ENCODE data around the gene MYG1.
"Not testable (repeated sequence)": the region's sequence is repeated elsewhere in the genome, so short reads cannot be mapped to it uniquely, and the experiment has no call there.

Gene MYG1

GRCh38 chr12:53287741-53288216 lies 11.7 kb upstream of the MYG1 start:
- DNase-seq (ENCODE audit: low spot score) = peak; percentile 71

GRCh38 chr12:53288322-53288721 lies 11.2 kb upstream of the MYG1 start:
- no peak for DNase-seq (ENCODE audit: low spot score)

GRCh38 chr12:53289891-53290290 lies 9.6 kb upstream of the MYG1 start:
- no peak for DNase-seq (ENCODE audit: low spot score)

GRCh38 chr12:53290661-53291060 lies 8.8 kb upstream of the MYG1 start:
- no peak for DNase-seq (ENCODE audit: low spot score)

GRCh38 chr12:53292426-53292825 lies 7.1 kb upstream of the MYG1 start:
- no peak for DNase-seq (ENCODE audit: low spot score)

- peak; percentile 90 for DNase-seq (ENCODE audit: low spot score)
These were observed 4.2 kb upstream of the MYG1 start, which contains the start of gene PFDN5 for GRCh38 chr12:53295070-53295890. TSS of gene PFDN5 (plus strand) at chr12:53295542. CDS start at chr12:53295568, 26 bp downstream.

DNA sequence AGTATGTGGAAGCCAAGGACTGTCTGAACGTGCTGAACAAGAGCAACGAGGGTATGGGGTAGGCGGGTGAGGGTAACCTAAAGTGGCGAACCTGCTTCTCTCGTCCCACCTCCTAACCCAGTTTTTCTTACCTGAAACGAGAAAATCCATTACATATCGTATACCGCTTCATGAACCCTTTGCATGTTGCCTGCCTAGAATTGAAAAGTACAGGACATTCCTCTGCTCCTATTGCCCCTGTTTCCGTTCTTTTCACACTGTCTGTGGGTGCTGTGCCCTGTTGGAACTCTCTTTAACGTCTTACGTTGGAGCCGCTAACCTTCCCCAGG lies 3.6 kb upstream of the MYG1 start:
- no peak for DNase-seq (ENCODE audit: low spot score)

- not testable (repeated sequence) for DNase-seq (ENCODE audit: low spot score)
These were observed 2.4 kb upstream of the MYG1 start for GRCh38 chr12:53297106-53297505.

GRCh38 chr12:53298164-53298563 lies 1.3 kb upstream of the MYG1 start:
- no peak for DNase-seq (ENCODE audit: low spot score)

- no peak for DNase-seq (ENCODE audit: low spot score)
These were observed 418 bp upstream of the MYG1 start for GRCh38 chr12:53299101-53299453.

- DNase-seq (ENCODE audit: low spot score) = no peak
These were observed 692 bp downstream of the MYG1 start for GRCh38 chr12:53300187-53300586.

- DNase-seq (ENCODE audit: low spot score) = no peak
These were observed 3.4 kb downstream of the MYG1 start for GRCh38 chr12:53302903-53303302.

- DNase-seq (ENCODE audit: low spot score) = no peak
These were observed 7.3 kb downstream of the MYG1 start for GRCh38 chr12:53306826-53307225.

DNA sequence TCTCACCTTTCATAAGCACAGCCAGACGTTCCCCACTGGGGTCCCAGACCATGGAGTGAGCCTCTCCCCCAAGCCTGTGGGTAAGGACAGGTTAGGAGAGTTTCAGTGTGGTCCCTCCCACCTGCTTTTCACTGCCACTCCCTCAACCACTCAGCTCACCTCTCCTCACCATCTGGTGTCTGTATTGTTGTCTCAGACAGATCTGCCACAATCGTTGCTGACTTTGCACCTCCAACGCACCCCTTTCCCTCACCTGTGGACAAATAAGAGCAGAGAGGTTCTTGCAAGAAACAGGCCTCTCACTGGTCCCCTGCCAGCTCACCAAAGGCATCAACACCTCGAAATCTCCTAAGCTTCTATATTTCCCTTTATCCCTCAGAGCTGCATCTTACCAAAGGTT lies 8.8 kb downstream of the MYG1 start:
- DNase-seq (ENCODE audit: low spot score) = no peak

DNA sequence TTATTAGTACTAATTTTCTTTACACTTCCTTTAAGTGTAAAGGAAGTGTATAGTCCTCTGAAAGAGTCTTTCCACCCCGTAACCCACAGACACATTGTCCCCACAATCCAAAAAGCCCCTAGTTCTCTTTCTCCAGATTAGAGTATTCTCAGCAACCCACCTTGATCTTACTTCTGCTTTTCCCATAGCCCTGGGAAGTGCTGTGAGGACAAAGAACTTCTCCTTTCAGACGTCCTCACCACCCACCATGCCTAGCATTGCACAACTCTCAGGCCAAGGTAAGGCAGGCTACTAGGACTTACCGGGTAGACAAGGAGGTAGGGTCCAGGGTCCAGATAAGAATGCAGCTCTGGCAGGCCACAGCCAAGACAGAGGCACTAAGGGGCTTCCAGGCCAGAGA lies 14.5 kb downstream of the MYG1 start:
- DNase-seq (ENCODE audit: low spot score) = no peak

GRCh38 chr12:53320352-53321195 lies 21.1 kb downstream of the MYG1 start:
- no peak for DNase-seq (ENCODE audit: low spot score)

DNA sequence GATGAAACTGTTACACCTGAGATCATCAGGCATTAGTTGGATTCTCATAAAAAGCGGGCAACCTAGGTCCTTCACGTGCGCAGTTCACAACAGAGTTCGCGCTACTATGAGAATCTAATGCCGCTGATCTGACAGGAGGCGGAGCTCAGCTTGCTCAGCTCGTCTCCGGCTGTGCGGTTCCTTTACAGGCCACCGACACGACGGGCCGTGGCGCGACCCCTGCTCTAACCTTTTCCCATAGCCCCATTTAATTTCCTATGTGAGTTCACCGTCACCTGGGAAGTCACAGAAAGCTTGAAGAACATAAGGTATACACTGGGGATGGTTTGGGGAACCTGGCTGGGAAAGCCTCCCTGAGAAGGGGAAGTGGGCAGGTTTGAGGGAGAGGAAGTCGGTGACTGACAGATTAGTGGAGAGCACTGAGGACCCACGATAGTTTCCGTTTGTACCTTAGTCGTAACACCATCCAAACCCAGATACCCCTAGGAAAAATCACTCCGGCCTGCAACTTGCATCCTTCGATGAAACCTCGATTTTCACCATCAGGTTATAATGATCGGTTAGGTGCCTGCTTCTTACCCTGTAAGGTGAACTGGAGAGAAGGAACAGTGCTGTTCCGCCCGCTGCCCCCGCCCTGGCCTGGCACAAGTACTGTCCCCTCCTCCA lies 24.8 kb downstream of the MYG1 start:
- DNase-seq (ENCODE audit: low spot score) = no peak

DNA sequence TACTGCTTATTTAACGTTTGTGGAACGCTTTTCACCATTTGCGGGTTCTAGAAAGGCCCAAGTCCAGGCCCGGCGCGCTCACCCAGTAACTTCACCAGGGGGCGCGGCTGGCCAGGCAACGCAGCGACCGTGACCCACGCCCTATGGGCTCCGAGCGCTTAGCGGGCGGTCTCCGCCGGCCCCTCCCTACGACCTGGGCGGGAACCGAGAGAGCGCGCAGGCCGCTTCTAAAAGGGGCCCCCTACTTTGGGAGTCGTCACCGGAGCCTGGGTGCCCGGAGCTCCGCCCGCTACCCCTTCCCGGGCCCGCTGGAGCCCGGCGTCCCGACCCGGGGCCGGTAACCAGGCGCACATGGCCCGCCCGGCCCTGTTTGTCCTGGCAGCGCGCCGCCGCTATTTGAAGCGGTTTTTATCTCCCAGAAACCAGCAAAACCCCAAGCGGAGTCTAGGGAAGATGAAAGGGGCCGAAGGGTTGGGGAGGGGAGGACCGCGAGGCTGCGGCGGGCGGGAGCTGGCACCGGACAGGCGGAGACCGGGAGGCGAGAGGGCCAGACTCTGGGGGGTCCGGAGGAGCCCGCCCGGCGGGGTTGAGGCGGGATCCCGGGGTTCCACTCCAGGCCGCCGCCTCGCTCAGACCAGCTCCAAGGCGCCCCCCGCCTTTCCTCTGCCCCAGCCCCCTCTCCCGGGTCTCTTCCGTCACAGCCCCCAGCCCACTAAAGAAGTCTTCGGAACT lies 25.4 kb downstream of the MYG1 start:
- DNase-seq (ENCODE audit: low spot score) = peak; percentile 98

DNA sequence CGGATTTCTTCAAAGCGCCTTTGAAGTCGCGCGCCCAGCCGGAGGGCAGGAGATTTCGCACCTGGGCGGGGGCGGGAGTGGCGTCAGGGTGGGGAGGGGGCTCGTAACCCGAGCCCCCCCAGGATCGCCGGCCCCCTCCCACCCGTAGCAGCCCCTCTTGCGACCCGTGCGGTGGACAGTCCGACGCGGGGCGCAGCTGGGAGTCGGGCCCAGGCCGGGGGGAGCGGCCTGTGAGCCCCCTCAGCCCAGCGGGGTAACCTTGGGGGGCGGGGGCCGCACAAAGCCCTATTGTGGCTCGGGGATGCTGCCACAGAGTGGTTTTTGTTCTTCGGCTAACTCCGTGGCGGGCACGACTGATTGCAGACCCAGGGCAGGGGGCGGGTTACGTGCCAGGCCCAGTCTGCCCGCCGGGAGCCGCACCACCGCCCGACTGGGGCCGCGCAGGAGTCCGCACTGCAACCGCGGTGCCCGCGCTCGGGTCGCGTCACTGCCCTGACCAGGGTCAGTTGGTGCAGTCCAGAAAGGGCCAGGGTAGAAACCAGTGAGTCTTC lies 26.1 kb downstream of the MYG1 start:
- peak; percentile 60 for DNase-seq (ENCODE audit: low spot score)

- DNase-seq (ENCODE audit: low spot score) = no peak
These were observed 27.1 kb downstream of the MYG1 start for GRCh38 chr12:53326460-53327185.

DNA sequence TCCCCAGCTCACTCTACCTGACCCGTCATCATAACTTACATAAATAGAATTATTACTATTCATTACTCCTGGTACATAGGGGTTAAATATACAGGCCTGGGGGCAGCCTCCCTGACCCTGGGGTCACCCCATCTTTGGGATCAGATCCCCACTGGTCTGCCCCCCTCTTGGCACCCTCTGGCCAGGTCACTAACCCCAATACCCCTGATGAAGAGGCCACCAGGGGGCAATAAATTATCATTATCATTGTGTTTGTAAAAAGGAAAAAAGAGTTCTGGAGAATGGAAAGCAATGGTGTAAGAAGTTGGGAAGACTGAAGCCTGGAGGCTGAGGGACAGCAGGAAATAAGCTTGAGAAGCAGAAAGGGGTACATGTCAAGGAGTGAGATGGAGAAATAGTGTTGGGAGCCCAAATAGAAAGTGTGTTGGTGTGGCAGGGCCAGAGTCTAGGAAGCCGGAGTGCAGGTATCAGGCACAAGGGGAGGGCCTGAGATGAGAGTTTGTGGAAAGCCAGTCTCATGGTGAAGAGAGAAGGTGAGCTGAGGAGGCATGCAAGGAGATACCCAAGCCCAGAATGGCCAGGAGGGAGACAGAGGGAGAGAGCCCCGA lies 28.0 kb downstream of the MYG1 start:
- DNase-seq (ENCODE audit: low spot score) = no peak

All from HuH-7 (cell line).